Middle frontal gyrus (tissue), 1 donor: ENCODE data around the gene TSPAN15.
"Not testable (repeated sequence)": the region's sequence is repeated elsewhere in the genome, so short reads cannot be mapped to it uniquely, and the experiment has no call there.

Experiments used
- DNase-seq: peaks from one replicate; pipeline ENCODE4 v3.0.0-alpha.2; 2015; ENCODE audit warnings: low spot score; ENCODE audit errors: extremely low spot score

The TSPAN15 gene

GRCh38 chr10:69445041-69445440 lies 6.2 kb upstream of the TSPAN15 start:
- no peak for DNase-seq

- no peak for DNase-seq
These were observed 5.0 kb upstream of the TSPAN15 start for GRCh38 chr10:69446229-69446628.

GRCh38 chr10:69446650-69447151 lies 4.6 kb upstream of the TSPAN15 start:
- no peak for DNase-seq

GRCh38 chr10:69449841-69450240 lies 1.4 kb upstream of the TSPAN15 start:
- peak; percentile 43 for DNase-seq

- not testable (repeated sequence) for DNase-seq
These were observed 870 bp upstream of the TSPAN15 start for GRCh38 chr10:69450395-69450794.

GRCh38 chr10:69451784-69452251 lies 553 bp downstream of the TSPAN15 start:
- DNase-seq: no peak

GRCh38 chr10:69452676-69453415 lies 1.6 kb downstream of the TSPAN15 start:
- DNase-seq: no peak

GRCh38 chr10:69453795-69454194 lies 2.5 kb downstream of the TSPAN15 start:
- no peak for DNase-seq

GRCh38 chr10:69455006-69455763 lies 3.9 kb downstream of the TSPAN15 start:
- DNase-seq: no peak

GRCh38 chr10:69456880-69457693 lies 5.8 kb downstream of the TSPAN15 start:
- no peak for DNase-seq

- DNase-seq: no peak
These were observed 6.5 kb downstream of the TSPAN15 start for GRCh38 chr10:69457771-69458237.

- no peak for DNase-seq
These were observed 7.3 kb downstream of the TSPAN15 start for GRCh38 chr10:69458430-69459100.

GRCh38 chr10:69459101-69459790 lies 8.0 kb downstream of the TSPAN15 start:
- no peak for DNase-seq

GRCh38 chr10:69459893-69460575 lies 8.8 kb downstream of the TSPAN15 start:
- DNase-seq: no peak

- no peak for DNase-seq
These were observed 9.4 kb downstream of the TSPAN15 start for GRCh38 chr10:69460576-69461242.

GRCh38 chr10:69461243-69462025 lies 10.2 kb downstream of the TSPAN15 start:
- DNase-seq: no peak

- DNase-seq: no peak
These were observed 12.6 kb downstream of the TSPAN15 start for GRCh38 chr10:69463886-69464285.

GRCh38 chr10:69464401-69464800 lies 13.1 kb downstream of the TSPAN15 start:
- no peak for DNase-seq
